ENCODE results near the gene MAPK10. TPM values are rescaled to one million over a fixed set of nuclear protein-coding genes. Genes with fewer than 3 reads are reported as not detected.

Gene MAPK10
- total and polyA plus RNA-seq, 8 donors = 1.4 to 103 (median 15.0) TPM

DNA sequence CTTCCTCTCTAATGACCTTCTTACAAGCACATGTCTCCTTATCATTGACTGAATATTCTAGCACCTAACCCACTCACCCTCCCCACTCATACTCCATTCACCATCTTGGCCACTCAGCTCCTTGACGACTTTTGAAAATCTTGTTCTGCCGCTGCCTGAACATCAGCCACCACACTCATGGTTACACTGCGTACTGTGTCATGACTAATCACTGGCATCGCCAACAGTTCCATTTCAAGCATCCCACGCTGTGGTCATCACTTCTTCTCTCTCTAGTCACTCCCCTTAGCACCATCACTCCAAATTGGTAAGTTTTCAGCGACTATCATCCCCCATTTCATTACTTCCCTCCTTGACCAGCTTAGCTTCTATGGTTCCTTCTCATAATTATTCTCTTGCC is 352.8 kb downstream of the MAPK10 start:
- no peak for TF ChIP-seq POLR2AphosphoS5 (IDR thresholded peaks at IDR 0.05)
- no peak for TF ChIP-seq EP300 (IDR thresholded peaks at IDR 0.05)
- peaks cover 0 to 10% (median 0%) of the 10 kb centered on the region in 4 donors for H3K4me1 ChIP-seq
- no peak for DNase-seq
- no peak overlapping the region for H3K27ac ChIP-seq
- no peaks in the 10 kb centered on the region for H3K27me3 ChIP-seq
- no peak overlapping the region for H3K4me3 ChIP-seq
- peaks cover 0 to 4% (median 0%) of the 10 kb centered on the region in 4 donors for H3K36me3 ChIP-seq
- no peaks in the 10 kb centered on the region for H3K9me3 ChIP-seq
- WGBS, 5 donors = 90 to 97% (median 95%) methylated on average over 6 of the region's 6 CpGs
- intact Hi-C loops (cut with DNase I; ENCODE audit: low total_unique reads) = no loop called here

GRCh38 chr4:86006057-86006456 is 353.8 kb downstream of the MAPK10 start:
- Histone ChIP-seq H3K4me3 (no peak overlapping the region), H3K27ac (no peak overlapping the region), H3K4me1 (peaks cover 0 to 1% (median 0%) of the 10 kb centered on the region in 4 donors), H3K36me3 (peaks cover 0 to 9% (median 6%) of the 10 kb centered on the region in 4 donors), H3K27me3 (no peaks in the 10 kb centered on the region), H3K9me3 (no peaks in the 10 kb centered on the region)
- DNase-seq = no peak
- intact Hi-C loops (cut with DNase I; ENCODE audit: low total_unique reads) = no loop called here
- TF ChIP-seq POLR2A (IDR thresholded peaks at IDR 0.05) = no peak
- TF ChIP-seq EP300 (IDR thresholded peaks at IDR 0.05) = no peak
- no peak for TF ChIP-seq CTCF (IDR thresholded peaks at IDR 0.05)
- TF ChIP-seq POLR2AphosphoS5 (IDR thresholded peaks at IDR 0.05) = no peak

DNA sequence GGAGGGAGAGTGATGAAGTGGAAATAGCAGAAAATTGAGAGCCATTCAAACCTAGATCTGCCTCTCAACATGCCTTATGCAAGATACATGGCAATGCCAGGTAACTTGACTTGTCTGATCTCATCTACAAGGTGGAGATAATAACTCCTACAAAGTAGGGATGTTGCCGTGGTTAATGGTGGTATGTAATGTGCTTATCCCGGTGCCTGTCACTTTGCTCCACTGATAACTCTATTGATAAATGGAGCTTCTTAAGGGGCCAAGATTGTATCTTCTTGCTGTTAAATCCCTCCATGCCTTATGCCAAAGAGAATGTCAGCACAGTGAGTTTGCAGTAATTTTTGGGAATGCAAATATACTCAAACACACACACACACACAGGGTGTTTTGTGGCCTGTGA is 355.8 kb downstream of the MAPK10 start:
- H3K4me3 ChIP-seq = no peak overlapping the region
- WGBS, 5 donors = 69 to 84% (median 77%) methylated on average over 2 of the region's 2 CpGs

GRCh38 chr4:86001591-86001990 is 358.3 kb downstream of the MAPK10 start:
- H3K9me3 ChIP-seq = no peaks in the 10 kb centered on the region
- no peaks in the 10 kb centered on the region for H3K4me1 ChIP-seq
- intact Hi-C loops (cut with DNase I; ENCODE audit: low total_unique reads) = no loop called here
- TF ChIP-seq CTCF (IDR thresholded peaks at IDR 0.05) (no peak), EP300 (IDR thresholded peaks at IDR 0.05) (no peak), POLR2AphosphoS5 (IDR thresholded peaks at IDR 0.05) (no peak), POLR2A (IDR thresholded peaks at IDR 0.05) (no peak)
- H3K27ac ChIP-seq = no peak overlapping the region
- H3K4me3 ChIP-seq = no peak overlapping the region
- DNase-seq = no peak
- no peaks in the 10 kb centered on the region for H3K27me3 ChIP-seq
- WGBS, 5 donors = 78 to 92% (median 88%) methylated on average over 2 of the region's 2 CpGs
- H3K36me3 ChIP-seq = peaks cover 0 to 19% (median 15%) of the 10 kb centered on the region in 4 donors

More for the DNA sequence above, 355.8 kb downstream of the MAPK10 start:
- Histone ChIP-seq H3K27me3 (no peaks in the 10 kb centered on the region), H3K9me3 (no peaks in the 10 kb centered on the region), H3K27ac (no peak overlapping the region), H3K4me1 (no peaks in the 10 kb centered on the region), H3K36me3 (peaks cover 0 to 15% (median 13%) of the 10 kb centered on the region in 4 donors)
- DNase-seq = no peak
- no peak for TF ChIP-seq POLR2A (IDR thresholded peaks at IDR 0.05)
- TF ChIP-seq EP300 (IDR thresholded peaks at IDR 0.05) = no peak
- TF ChIP-seq CTCF (IDR thresholded peaks at IDR 0.05) = no peak
- no peak for TF ChIP-seq POLR2AphosphoS5 (IDR thresholded peaks at IDR 0.05)
- intact Hi-C loops (cut with DNase I; ENCODE audit: low total_unique reads) = no loop called here

- H3K36me3 ChIP-seq = peaks cover 10 to 31% (median 28%) of the 10 kb centered on the region in 4 donors
- intact Hi-C loops (cut with DNase I; ENCODE audit: low total_unique reads) = no loop called here
- no peaks in the 10 kb centered on the region for H3K27me3 ChIP-seq
- H3K4me3 ChIP-seq = no peak overlapping the region
- 79 to 90% (median 85%) methylated on average over 6 of the region's 6 CpGs for WGBS, 5 donors
- H3K27ac ChIP-seq = no peak overlapping the region
- no peak for TF ChIP-seq POLR2A (IDR thresholded peaks at IDR 0.05)
- no peak for TF ChIP-seq POLR2AphosphoS5 (IDR thresholded peaks at IDR 0.05)
- TF ChIP-seq EP300 (IDR thresholded peaks at IDR 0.05) = no peak
- TF ChIP-seq CTCF (IDR thresholded peaks at IDR 0.05) = no peak
- no peaks in the 10 kb centered on the region for H3K9me3 ChIP-seq
- no peak for DNase-seq
- no peaks in the 10 kb centered on the region for H3K4me1 ChIP-seq
These were observed 364.5 kb downstream of the MAPK10 start for GRCh38 chr4:85995361-85995760.
